NAMALWA (cell line): Measurements from ENCODE around the gene SLC43A2.
"Not testable (repeated sequence)": the region's sequence is repeated elsewhere in the genome, so short reads cannot be mapped to it uniquely, and the experiment has no call there.

ENCODE experiments used
- DNase-seq: peaks from one replicate; pipeline ENCODE4 v3.0.0-alpha.2; 2015; ENCODE audit warnings: low spot score

Gene SLC43A2

GRCh38 chr17:1535737-1536136 lies 92.9 kb downstream of the SLC43A2 start:
- DNase-seq: no peak

DNA sequence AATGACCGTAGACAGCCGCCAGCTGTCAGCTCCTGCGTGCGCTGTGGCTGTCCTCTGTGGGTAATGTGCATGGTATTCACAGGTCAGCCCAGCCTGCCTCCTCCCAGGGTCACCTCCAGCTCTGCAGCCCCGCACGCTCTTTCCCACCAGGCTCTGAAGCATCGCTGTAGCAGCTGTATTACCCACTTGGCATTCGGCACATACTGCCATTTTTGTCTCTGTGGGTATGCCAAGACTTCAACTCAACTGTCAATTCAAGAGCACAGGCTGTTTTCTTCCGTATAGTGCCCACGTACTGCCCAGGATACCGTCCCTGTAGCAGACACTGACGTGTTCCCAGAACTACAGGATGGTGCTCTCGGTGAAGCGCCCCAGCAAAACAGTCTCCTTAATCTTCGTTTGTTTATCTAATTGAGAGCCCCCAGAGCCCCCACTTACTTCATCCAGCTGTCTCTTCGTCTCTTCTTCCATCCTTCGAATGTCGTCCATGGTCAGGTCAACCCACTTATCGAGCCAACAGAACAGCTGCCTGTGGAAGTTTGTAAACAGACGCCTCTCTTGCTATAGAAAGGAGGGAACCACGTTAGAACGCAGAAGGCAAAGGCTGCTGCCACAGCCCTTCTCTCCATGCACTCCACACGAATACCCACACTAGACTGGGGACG lies 94.8 kb downstream of the SLC43A2 start:
- no peak for DNase-seq

GRCh38 chr17:1532836-1533602 lies 95.6 kb downstream of the SLC43A2 start:
- peak; percentile 55 for DNase-seq

GRCh38 chr17:1529863-1530262 lies 98.8 kb downstream of the SLC43A2 start:
- DNase-seq: peak; percentile 17

DNA sequence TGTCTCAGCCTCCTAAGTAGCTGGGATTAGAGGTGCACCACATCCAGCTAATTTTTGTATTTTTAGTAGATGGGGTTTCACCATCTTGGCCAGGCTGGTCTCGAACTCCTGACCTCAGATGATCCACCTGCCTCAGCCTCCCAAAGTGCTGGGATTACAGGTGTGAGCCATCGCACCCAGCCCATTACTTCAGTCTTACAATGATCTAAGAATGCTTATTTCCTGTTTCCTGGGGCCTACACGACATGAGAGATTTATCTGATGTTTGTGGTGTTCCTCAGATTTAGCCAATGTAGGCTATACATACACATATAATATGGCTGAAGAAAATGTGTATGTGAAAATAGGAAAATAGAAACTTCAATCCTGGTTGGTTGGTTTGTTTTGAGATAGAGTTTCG lies 101.8 kb downstream of the SLC43A2 start:
- DNase-seq: not testable (repeated sequence)

DNA sequence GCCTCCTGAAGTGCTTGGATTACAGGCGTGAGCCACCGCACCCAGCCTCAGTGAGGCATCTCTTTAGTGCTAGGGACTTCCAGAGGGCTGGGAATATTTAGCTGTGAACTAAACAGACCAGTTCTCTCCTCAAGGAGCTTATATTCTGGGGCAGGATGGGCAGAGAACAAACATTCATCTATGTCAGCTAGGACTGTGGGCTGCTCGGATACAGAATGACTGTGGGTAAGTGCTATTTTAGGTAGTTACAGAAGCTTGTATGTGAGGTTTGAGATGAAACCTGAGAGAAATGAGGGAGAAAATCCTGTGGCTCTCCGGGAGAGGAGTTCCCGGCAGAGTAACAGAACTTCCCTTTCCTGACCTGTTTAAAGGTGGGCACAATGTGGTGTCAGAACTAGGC lies 106.0 kb downstream of the SLC43A2 start:
- no peak for DNase-seq

GRCh38 chr17:1521086-1521640 lies 107.5 kb downstream of the SLC43A2 start:
- DNase-seq: no peak

- no peak for DNase-seq
These were observed 109.0 kb downstream of the SLC43A2 start for GRCh38 chr17:1519678-1520077.
